WTC11 (cell line): Measurements from ENCODE around the gene SVOPL. TPM values are rescaled to one million over a fixed set of nuclear protein-coding genes. Genes with fewer than 3 reads are reported as not detected.

Experiments
- ATAC-seq: fragments of 200-7000 bp; cut with Tn5 transposase; 2 replicates; pipeline ENCODE4 v1.10.0; 2021; ENCODE audit warnings: mild to moderate bottlenecking, moderate library complexity
- CTCF ChIA-PET: fragments of 300-600 bp; sonication (Branson Sonifier 250); formaldehyde crosslinking; loops from one replicate; lab custom pipeline; 2021; ENCODE audit warnings: antibody characterized with exemption; lab: Charles Lee
- POLR2A ChIA-PET: fragments of 350-600 bp; sonication (Branson Sonifier 250); formaldehyde crosslinking; loops from one replicate; lab custom pipeline; 2021; ENCODE audit warnings: antibody characterized with exemption; lab: Charles Lee
- DNase-seq: peaks from one replicate; pipeline ENCODE4 v3.0.0; 2021; ENCODE audit warnings: low spot score
- H3K27ac Mint-ChIP-seq: 2 replicates; pipeline ENCODE4 v1.8.0; 2021; ENCODE audit warnings: mixed read lengths
- H3K27me3 Mint-ChIP-seq: 2 replicates; pipeline ENCODE4 v1.8.0; 2021; ENCODE audit warnings: low read depth, mild to moderate bottlenecking, moderate library complexity, mixed read lengths
- H3K36me3 Mint-ChIP-seq: 2 replicates; pipeline ENCODE4 v1.8.0; 2021; ENCODE audit warnings: mixed read lengths
- H3K4me1 Mint-ChIP-seq: 2 replicates; pipeline ENCODE4 v1.8.0; 2022; ENCODE audit warnings: mixed read lengths
- H3K4me3 Mint-ChIP-seq: 2 replicates; pipeline ENCODE4 v1.8.0; 2021; ENCODE audit warnings: mild to moderate bottlenecking, moderate library complexity, mixed read lengths
- H3K9me3 Mint-ChIP-seq: 2 replicates; pipeline ENCODE4 v1.8.0; 2021; ENCODE audit warnings: mixed read lengths
- CDX4 ChIP-seq: fragments of 250-450 bp; sonication (Bioruptor Pico); IDR thresholded peaks from 2 replicates; pipeline ENCODE4 v1.9.0; 2021; ENCODE audit warnings: moderate library complexity, mild to moderate bottlenecking, inconsistent platforms, borderline replicate concordance
- CREB1 ChIP-seq: sonication (generic); formaldehyde crosslinking; IDR thresholded peaks from 2 replicates; pipeline ENCODE4 v1.8.0; 2023; ENCODE audit warnings: mild to moderate bottlenecking, missing genetic modification reagents
- E2F1 ChIP-seq: sonication (generic); formaldehyde crosslinking; IDR thresholded peaks from 2 replicates; pipeline ENCODE4 v1.8.0; 2022; ENCODE audit warnings: mild to moderate bottlenecking, missing genetic modification reagents
- E2F4 ChIP-seq: sonication (generic); formaldehyde crosslinking; IDR thresholded peaks from 2 replicates; pipeline ENCODE4 v1.8.1; 2022; ENCODE audit warnings: low read depth, mild to moderate bottlenecking, moderate library complexity, missing genetic modification reagents, borderline replicate concordance
- EMX1 ChIP-seq: fragments of 250-450 bp; sonication (Bioruptor Pico); IDR thresholded peaks from 2 replicates; pipeline ENCODE4 v1.8.0; 2021; ENCODE audit warnings: mild to moderate bottlenecking
- FOXK1 ChIP-seq: sonication (generic); formaldehyde crosslinking; IDR thresholded peaks from 2 replicates; pipeline ENCODE4 v1.8.0; 2022; ENCODE audit warnings: mild to moderate bottlenecking, moderate library complexity, missing genetic modification reagents
- FOXP1 ChIP-seq: sonication (generic); formaldehyde crosslinking; IDR thresholded peaks from 2 replicates; pipeline ENCODE4 v1.8.0; 2022; ENCODE audit warnings: missing genetic modification reagents, mild to moderate bottlenecking, moderate library complexity, borderline replicate concordance
- FOXP4 ChIP-seq: sonication (generic); formaldehyde crosslinking; IDR thresholded peaks from 2 replicates; pipeline ENCODE4 v1.8.0; 2022; ENCODE audit warnings: mild to moderate bottlenecking, missing genetic modification reagents
- GTF2I ChIP-seq: fragments of 250-450 bp; sonication (Bioruptor Pico); conservative IDR thresholded peaks from 2 replicates; pipeline ENCODE4 v1.4.0; 2021; ENCODE audit warnings: mild to moderate bottlenecking
- KAT7 ChIP-seq: sonication (generic); formaldehyde crosslinking; IDR thresholded peaks from 2 replicates; pipeline ENCODE4 v1.8.1; 2023; ENCODE audit warnings: missing genetic modification reagents, mild to moderate bottlenecking, borderline replicate concordance
- MAX ChIP-seq: sonication (generic); formaldehyde crosslinking; IDR thresholded peaks from 2 replicates; pipeline ENCODE4 v1.8.0; 2022; ENCODE audit warnings: mild to moderate bottlenecking, missing genetic modification reagents
- NR3C1 ChIP-seq: sonication (generic); formaldehyde crosslinking; conservative IDR thresholded peaks from 2 replicates; pipeline ENCODE4 v1.8.1; 2023; ENCODE audit warnings: low read depth, mild to moderate bottlenecking, missing genetic modification reagents
- PRDM15 ChIP-seq: sonication (generic); formaldehyde crosslinking; IDR thresholded peaks from 2 replicates; pipeline ENCODE4 v1.8.0; 2022; ENCODE audit warnings: missing genetic modification reagents
- PREB ChIP-seq: sonication (generic); formaldehyde crosslinking; IDR thresholded peaks from 2 replicates; pipeline ENCODE4 v1.8.1; 2022; ENCODE audit warnings: mild to moderate bottlenecking, missing genetic modification reagents, moderate library complexity, borderline replicate concordance
- SP1 ChIP-seq: sonication (generic); formaldehyde crosslinking; conservative IDR thresholded peaks from 2 replicates; pipeline ENCODE4 v1.8.1; 2022; ENCODE audit warnings: missing genetic modification reagents
- TEAD1 ChIP-seq: sonication (generic); formaldehyde crosslinking; IDR thresholded peaks from 2 replicates; pipeline ENCODE4 v1.8.0; 2022; ENCODE audit warnings: mild to moderate bottlenecking, missing genetic modification reagents
- TEAD4 ChIP-seq: sonication (generic); formaldehyde crosslinking; IDR thresholded peaks from 2 replicates; pipeline ENCODE4 v1.8.0; 2022; ENCODE audit warnings: mild to moderate bottlenecking, missing genetic modification reagents
- ZBTB43 ChIP-seq: sonication (generic); formaldehyde crosslinking; IDR thresholded peaks from 2 replicates; pipeline ENCODE4 v1.8.1; 2023; ENCODE audit warnings: mild to moderate bottlenecking, missing genetic modification reagents
- ZNF121 ChIP-seq: sonication (generic); formaldehyde crosslinking; IDR thresholded peaks from 2 replicates; pipeline ENCODE4 v1.8.0; 2023; ENCODE audit warnings: missing genetic modification reagents
- ZNF416 ChIP-seq: fragments of 250-450 bp; sonication (Bioruptor Pico); IDR thresholded peaks from 2 replicates; pipeline ENCODE4 v1.9.0; 2021; ENCODE audit warnings: mild to moderate bottlenecking, inconsistent platforms
- ZNF671 ChIP-seq: fragments of 250-450 bp; sonication (Bioruptor Pico); IDR thresholded peaks from 2 replicates; pipeline ENCODE4 v1.8.0; 2021; ENCODE audit warnings: mild to moderate bottlenecking
- total RNA-seq: library from RNA; stranded (reverse); gene quantifications from 3 replicates; pipeline ENCODE4 v1.2.3, GENCODE V29; 2021

Gene SVOPL
- total RNA-seq, 1 experiment from 2014 or later: 1.9 TPM

GRCh38 chr7:138662991-138663320, 38.2 kb downstream of the SVOPL start:
- peak overlapping the region; percentile 21; the same call in 1 of the 2 replicates for H3K27ac Mint-ChIP-seq
- peaks cover 5% of the 10 kb centered on the region for H3K36me3 Mint-ChIP-seq
- ChIA-PET CTCF (interaction anchor here (1.1 to 2.4 kb wide), 2 partner anchors 64 to 76 kb away, joined by 4 to 13 read pairs; no protein-coding TSS in a partner anchor), POLR2A (no interaction called here)
- DNase-seq (no peak), ATAC-seq (no peak)
- peaks cover 16% of the 10 kb centered on the region for H3K9me3 Mint-ChIP-seq
- TF ChIP-seq TEAD1 (CRISPR knock-in tag): no peak
- no peak for TF ChIP-seq MAX (CRISPR knock-in tag)
- no peak for TF ChIP-seq SP1 (CRISPR knock-in tag)
- TF ChIP-seq E2F1: no peak
- no peak for TF ChIP-seq NR3C1 (CRISPR knock-in tag)
- no peak for TF ChIP-seq PRDM15
- no peak for TF ChIP-seq FOXP1 (CRISPR knock-in tag)
- TF ChIP-seq CDX4: no peak
- H3K27me3 Mint-ChIP-seq: no peaks in the 10 kb centered on the region; the same call in 1 of the 2 replicates
- H3K4me1 Mint-ChIP-seq: peaks cover 79% of the 10 kb centered on the region
- peak overlapping the region; percentile 78; the same call in 1 of the 2 replicates for H3K4me3 Mint-ChIP-seq

GRCh38 chr7:138662076-138662990, 38.8 kb downstream of the SVOPL start:
- Mint-ChIP-seq H3K36me3 (peaks cover 3% of the 10 kb centered on the region; the same call in 1 of the 2 replicates), H3K27me3 (no peaks in the 10 kb centered on the region; the same call in 1 of the 2 replicates), H3K27ac (peak overlapping the region; percentile 17), H3K4me1 (peaks cover 73% of the 10 kb centered on the region), H3K9me3 (peaks cover 12% of the 10 kb centered on the region), H3K4me3 (no peak overlapping the region)
- ChIA-PET CTCF (interaction anchor here (2.3 to 2.4 kb wide), 2 partner anchors 17 to 76 kb away, joined by 6 to 13 read pairs; no protein-coding TSS in a partner anchor), POLR2A (no interaction called here)
- ATAC-seq (no peak), DNase-seq (no peak)
- no peak for TF ChIP-seq EMX1 (CRISPR knock-in tag)
- no peak for TF ChIP-seq GTF2I (CRISPR knock-in tag)
- TF ChIP-seq ZNF671 (CRISPR knock-in tag): no peak
- no peak for TF ChIP-seq TEAD4 (CRISPR knock-in tag)
- TF ChIP-seq ZNF416 (CRISPR knock-in tag): no peak
- no peak for TF ChIP-seq ZNF121
- TF ChIP-seq ZBTB43 (CRISPR knock-in tag): no peak
- TF ChIP-seq CREB1 (CRISPR knock-in tag): no peak
- no peak for TF ChIP-seq E2F4 (CRISPR knock-in tag)
- no peak for TF ChIP-seq FOXK1 (CRISPR knock-in tag)
- no peak for TF ChIP-seq FOXP4 (CRISPR knock-in tag)
- no peak for TF ChIP-seq PREB
- no peak for TF ChIP-seq E2F1
- TF ChIP-seq KAT7 (CRISPR knock-in tag): no peak
